Fibroblast of skin of scalp (primary cell): ENCODE results near the gene MC3R.

Experiments used
- DNase-seq: peaks from one replicate; pipeline ENCODE4 v3.0.0-alpha.2; 2013

MC3R gene

GRCh38 chr20:56249956-56250355, 1.4 kb downstream of the MC3R start:
- no peak for DNase-seq

GRCh38 chr20:56257604-56258003, 9.1 kb downstream of the MC3R start:
- DNase-seq, result no peak

DNA sequence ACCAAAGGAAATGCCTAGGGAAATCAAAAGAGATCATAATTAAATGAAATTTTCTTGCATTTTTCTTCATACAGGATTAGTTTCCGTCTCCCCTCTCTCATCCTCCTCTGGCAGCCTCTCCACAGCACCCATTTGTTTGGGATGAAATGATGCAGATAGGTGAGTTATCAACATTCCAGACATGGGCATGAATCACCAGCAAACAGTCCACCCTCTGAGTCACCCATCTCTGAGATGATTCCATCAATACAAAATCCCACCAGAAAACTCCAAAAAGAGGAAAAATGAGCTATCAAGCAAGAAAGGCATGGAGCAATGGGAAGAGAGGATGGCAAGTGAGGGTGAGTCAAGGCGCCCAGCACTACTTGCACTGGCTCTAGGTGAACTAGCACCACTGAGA, 11.4 kb downstream of the MC3R start:
- no peak for DNase-seq

DNA sequence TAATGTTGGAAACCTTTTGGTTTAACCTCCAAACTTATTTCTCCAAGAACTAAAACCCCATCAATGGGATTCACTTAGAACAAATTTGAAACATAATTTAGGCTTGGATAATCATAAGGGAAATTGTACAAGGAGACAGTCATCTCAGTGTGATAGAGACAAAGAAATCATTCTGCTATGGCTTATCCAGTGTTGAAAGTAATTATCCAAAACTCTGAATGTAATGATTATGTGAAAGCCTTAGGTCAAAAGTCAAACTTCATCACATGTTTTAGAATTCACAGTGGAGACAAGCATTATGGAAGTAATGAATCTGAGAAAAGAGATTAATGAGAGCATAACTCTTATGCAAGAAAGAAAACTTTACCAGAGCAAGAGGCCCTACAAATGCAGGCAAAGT, 20.0 kb downstream of the MC3R start:
- DNase-seq, result no peak

DNA sequence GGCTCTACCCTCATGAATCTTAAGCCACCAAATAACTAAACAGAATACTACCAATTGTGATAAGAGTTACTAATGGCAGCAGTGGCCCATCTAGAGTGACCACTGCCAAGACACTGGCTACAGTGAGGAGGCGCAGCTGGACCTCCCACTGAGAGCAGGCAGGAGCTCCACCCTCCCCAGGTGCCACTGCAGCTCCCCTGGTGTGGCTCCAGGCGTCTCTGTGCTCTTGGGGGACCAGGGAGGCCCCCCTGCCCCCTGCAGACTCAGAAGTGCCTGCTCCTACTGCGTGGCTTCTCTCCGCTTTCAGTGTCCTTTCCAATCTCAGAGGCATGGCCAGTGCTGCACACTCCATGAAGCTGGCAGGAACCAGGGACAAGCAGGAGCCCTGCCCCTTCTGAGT, 23.4 kb downstream of the MC3R start:
- DNase-seq, result no peak

- no peak for DNase-seq
These were observed 25.0 kb downstream of the MC3R start for GRCh38 chr20:56273491-56273890.

DNA sequence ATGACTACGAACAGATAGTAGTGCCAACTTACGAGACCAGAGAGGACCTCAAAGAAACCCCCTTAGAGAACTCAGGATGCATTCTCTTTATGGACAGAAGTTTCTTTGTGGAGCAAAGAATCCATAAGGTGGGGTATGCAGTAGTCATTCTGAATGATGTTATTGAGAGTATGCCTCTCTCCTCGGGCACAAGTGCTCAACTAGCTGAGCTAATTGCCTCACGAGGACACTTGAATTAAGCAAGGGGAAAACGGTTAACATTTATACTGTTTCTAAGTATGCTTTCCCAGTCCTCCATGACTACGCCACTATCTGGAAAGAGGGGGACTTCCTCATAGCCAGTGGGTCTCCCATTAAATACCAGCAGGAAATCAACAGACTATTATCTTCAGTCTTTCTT, 25.6 kb downstream of the MC3R start:
- DNase-seq, result no peak

DNA sequence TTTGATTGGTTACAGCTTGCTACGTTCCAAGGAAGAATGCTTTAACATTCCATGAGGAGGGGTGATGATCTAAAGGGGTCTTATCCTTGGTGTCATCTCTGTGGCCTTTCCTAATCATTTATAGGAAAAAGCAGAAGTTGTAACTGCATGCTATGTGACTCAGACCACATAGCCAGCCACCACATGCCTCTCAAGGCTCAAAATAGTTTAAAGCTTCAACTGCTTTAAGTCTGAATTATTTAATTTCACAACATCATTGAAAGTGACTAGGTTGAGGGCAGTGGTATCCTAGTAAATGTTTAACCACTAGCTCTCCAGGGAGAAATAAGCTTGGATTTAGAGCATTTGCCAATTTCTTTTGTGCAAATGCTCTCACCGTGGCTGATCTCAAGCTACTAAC, 29.7 kb downstream of the MC3R start:
- no peak for DNase-seq

DNA sequence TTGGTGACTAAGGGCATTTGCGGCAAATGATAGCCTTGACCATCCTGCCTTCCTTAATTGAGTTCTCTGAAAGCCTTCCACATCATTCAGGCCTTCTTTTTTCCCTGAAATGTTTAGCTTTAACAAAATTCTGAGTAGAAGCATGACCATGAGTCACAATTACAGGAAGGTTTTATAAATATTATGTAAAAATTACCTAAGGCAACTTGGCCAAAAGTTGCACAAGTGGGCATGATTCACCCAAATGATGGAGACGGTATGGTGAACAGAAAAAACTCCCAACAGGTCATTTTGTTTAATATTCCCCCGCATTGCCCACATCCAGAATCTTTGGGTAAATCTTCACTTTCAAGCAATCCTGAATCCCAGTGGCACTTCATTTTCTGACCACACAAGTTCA, 37.0 kb downstream of the MC3R start:
- no peak for DNase-seq

- no peak for DNase-seq
These were observed 41.1 kb downstream of the MC3R start for GRCh38 chr20:56289652-56290051.

- no peak for DNase-seq
These were observed 50.8 kb downstream of the MC3R start for GRCh38 chr20:56299362-56299761.
